NCI-H2196 treated with DMSO at 0.1 percent for 48 hours (cell line): Measurements from ENCODE around the gene CRNKL1.

Experiments
- DNase-seq: peaks from one replicate; lab custom pipeline; 2025; ENCODE audit not compliant: unreplicated experiment; lab: John Stamatoyannopoulos, UW

Gene CRNKL1

GRCh38 chr20:19986419-19986818 lies 65.8 kb downstream of the CRNKL1 start:
- DNase-seq = no peak
